Measurements from ENCODE around the gene TBK1.

DNA sequence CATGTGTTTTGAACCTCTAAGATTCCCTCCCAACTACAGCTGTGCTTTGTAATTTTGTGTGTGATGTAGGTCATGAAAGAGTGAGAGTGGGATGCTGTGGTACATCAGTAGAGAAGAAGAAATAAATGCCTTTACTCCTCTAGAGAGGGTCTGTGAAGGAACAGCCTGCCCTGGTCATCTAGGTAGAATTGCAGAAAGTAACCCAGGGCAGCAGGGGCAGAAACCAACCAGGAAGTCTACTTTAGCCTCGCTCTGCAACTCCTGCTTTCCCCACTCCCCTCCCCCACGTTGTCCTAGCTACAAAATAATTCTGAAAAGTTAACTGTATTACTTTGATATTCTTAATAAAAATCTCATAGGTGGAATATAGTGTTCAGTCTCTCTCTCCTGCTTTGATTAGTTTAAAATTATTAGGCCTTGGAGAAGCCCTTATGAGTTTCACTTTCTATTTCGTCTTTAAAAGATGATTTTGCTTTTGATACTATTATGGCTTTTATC, 7.5 kb downstream of the TBK1 start:
- TF ChIP-seq, protein P1, sequence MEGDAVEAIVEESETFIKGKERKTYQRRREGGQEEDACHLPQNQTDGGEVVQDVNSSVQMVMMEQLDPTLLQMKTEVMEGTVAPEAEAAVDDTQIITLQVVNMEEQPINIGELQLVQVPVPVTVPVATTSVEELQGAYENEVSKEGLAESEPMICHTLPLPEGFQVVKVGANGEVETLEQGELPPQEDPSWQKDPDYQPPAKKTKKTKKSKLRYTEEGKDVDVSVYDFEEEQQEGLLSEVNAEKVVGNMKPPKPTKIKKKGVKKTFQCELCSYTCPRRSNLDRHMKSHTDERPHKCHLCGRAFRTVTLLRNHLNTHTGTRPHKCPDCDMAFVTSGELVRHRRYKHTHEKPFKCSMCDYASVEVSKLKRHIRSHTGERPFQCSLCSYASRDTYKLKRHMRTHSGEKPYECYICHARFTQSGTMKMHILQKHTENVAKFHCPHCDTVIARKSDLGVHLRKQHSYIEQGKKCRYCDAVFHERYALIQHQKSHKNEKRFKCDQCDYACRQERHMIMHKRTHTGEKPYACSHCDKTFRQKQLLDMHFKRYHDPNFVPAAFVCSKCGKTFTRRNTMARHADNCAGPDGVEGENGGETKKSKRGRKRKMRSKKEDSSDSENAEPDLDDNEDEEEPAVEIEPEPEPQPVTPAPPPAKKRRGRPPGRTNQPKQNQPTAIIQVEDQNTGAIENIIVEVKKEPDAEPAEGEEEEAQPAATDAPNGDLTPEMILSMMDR (IDR thresholded peaks at IDR 0.05), result no peak
- TF ChIP-seq REST (IDR thresholded peaks at IDR 0.05; ENCODE audit: insufficient read depth in 1 of 2, low read depth in 2 of 2, low read length in 1 of 2) (no peak), POLR2AphosphoS5 (IDR thresholded peaks at IDR 0.05; ENCODE audit: low read depth, low read length) (no peak), TCF7L2 (IDR thresholded peaks at IDR 0.05; ENCODE audit: low read depth, low read length) (no peak)

Measured in Panc1 (cell line).